Measurements from ENCODE around the gene SP140L. TPM values are rescaled to one million over a fixed set of nuclear protein-coding genes. Genes with fewer than 3 reads are reported as not detected.

SP140L gene
- total RNA-seq, 1 donor from 2014 or later = 32.2 TPM

DNA sequence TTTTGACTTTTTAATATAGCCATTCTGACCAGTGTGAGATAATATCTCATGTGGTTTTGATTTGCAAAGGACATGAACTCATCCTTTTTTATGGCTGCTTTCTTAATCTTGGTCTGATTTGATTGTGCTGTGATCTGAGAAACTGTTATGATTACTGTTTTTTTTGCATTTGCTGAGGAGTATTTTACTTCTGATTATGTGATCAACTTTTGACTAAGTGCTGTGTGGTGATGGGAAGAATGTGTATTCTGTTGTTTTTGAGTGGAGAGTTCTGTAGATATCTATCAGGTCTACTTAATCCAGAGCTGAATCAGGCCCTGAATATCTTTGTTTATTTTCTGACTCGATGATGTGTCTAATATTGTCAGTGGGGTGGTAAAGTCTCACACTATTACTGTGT is 16.8 kb downstream of the SP140L start:
- Histone ChIP-seq H3K27me3 (ENCODE audit: insufficient read depth, low read length) (no peaks in the 10 kb centered on the region), H3K4me1 (ENCODE audit: insufficient read depth, low read length) (no peaks in the 10 kb centered on the region), H3K9ac (ENCODE audit: low read length) (no peak overlapping the region), H3K36me3 (ENCODE audit: insufficient read depth, low read length) (no peaks in the 10 kb centered on the region), H3K4me2 (ENCODE audit: low read length) (no peak overlapping the region), H4K20me1 (ENCODE audit: insufficient read depth, low read length) (peaks cover 37% of the 10 kb centered on the region), H3K27ac (ENCODE audit: low read depth, low read length) (no peak overlapping the region), H3K4me3 (ENCODE audit: insufficient read depth, low read depth, low read length) (no peak overlapping the region), H3K9me3 (ENCODE audit: insufficient read depth, low read depth, low read length) (no peaks in the 10 kb centered on the region), H3K79me2 (ENCODE audit: insufficient read depth, low read length) (peaks cover 29% of the 10 kb centered on the region), H2AFZ (ENCODE audit: low read depth, low read length) (no peak overlapping the region)
- Mint-ChIP-seq H3K36me3 (ENCODE audit: low read depth, unreplicated experiment) (peaks cover 31% of the 10 kb centered on the region), H3K9me3 (ENCODE audit: unreplicated experiment) (peaks cover 5% of the 10 kb centered on the region), H3K27ac (ENCODE audit: unreplicated experiment) (no peak overlapping the region), H3K27me3 (ENCODE audit: low read depth, unreplicated experiment) (no peaks in the 10 kb centered on the region), H3K4me3 (ENCODE audit: unreplicated experiment) (no peak overlapping the region), H3K4me1 (ENCODE audit: low read depth, unreplicated experiment) (peaks cover 19% of the 10 kb centered on the region)
- FAIRE-seq (no peak), DNase-seq (ENCODE audit: low read depth) (peak; percentile 3)
- TF ChIP-seq, protein P1, sequence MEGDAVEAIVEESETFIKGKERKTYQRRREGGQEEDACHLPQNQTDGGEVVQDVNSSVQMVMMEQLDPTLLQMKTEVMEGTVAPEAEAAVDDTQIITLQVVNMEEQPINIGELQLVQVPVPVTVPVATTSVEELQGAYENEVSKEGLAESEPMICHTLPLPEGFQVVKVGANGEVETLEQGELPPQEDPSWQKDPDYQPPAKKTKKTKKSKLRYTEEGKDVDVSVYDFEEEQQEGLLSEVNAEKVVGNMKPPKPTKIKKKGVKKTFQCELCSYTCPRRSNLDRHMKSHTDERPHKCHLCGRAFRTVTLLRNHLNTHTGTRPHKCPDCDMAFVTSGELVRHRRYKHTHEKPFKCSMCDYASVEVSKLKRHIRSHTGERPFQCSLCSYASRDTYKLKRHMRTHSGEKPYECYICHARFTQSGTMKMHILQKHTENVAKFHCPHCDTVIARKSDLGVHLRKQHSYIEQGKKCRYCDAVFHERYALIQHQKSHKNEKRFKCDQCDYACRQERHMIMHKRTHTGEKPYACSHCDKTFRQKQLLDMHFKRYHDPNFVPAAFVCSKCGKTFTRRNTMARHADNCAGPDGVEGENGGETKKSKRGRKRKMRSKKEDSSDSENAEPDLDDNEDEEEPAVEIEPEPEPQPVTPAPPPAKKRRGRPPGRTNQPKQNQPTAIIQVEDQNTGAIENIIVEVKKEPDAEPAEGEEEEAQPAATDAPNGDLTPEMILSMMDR (IDR thresholded peaks at IDR 0.05; ENCODE audit: insufficient read depth, low read depth, low read length) = no peak

DNA sequence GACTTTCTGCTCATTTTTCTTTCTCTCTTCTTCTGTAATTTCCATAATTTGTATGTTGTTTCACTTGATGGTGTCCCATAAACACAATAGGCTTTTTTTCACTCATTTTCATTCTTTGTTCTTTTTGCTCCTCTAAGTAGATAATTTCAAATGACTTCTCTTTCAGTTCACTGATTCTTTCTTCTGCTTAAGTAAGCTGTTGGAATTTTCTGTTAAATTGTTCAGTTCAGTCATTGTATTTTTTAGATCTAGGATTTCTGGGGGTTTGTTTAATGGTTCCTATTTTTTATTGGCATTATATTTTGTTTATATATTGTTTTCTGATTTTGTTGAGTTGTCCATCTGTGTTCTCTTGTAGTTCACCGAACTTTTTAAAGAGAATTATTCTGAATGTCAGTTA is 19.5 kb downstream of the SP140L start:
- Histone ChIP-seq H4K20me1 (ENCODE audit: insufficient read depth, low read length) (peaks cover 37% of the 10 kb centered on the region), H3K9ac (ENCODE audit: low read length) (no peak overlapping the region), H2AFZ (ENCODE audit: low read depth, low read length) (no peak overlapping the region), H3K4me2 (ENCODE audit: low read length) (no peak overlapping the region), H3K9me3 (ENCODE audit: insufficient read depth, low read depth, low read length) (no peaks in the 10 kb centered on the region), H3K36me3 (ENCODE audit: insufficient read depth, low read length) (no peaks in the 10 kb centered on the region), H3K4me3 (ENCODE audit: insufficient read depth, low read depth, low read length) (no peak overlapping the region), H3K27ac (ENCODE audit: low read depth, low read length) (no peak overlapping the region), H3K27me3 (ENCODE audit: insufficient read depth, low read length) (no peaks in the 10 kb centered on the region), H3K4me1 (ENCODE audit: insufficient read depth, low read length) (no peaks in the 10 kb centered on the region), H3K79me2 (ENCODE audit: insufficient read depth, low read length) (peaks cover 33% of the 10 kb centered on the region)
- H3K36me3 Mint-ChIP-seq (ENCODE audit: low read depth, unreplicated experiment) = peaks cover 31% of the 10 kb centered on the region
- DNase-seq (ENCODE audit: low read depth) (no peak), FAIRE-seq (no peak)
- no peaks in the 10 kb centered on the region for H3K27me3 Mint-ChIP-seq (ENCODE audit: low read depth, unreplicated experiment)
- peaks cover 22% of the 10 kb centered on the region for H3K4me1 Mint-ChIP-seq (ENCODE audit: low read depth, unreplicated experiment)
- H3K4me3 Mint-ChIP-seq (ENCODE audit: unreplicated experiment) = no peak overlapping the region
- peaks cover 5% of the 10 kb centered on the region for H3K9me3 Mint-ChIP-seq (ENCODE audit: unreplicated experiment)
- TF ChIP-seq EZH2 (IDR thresholded peaks at IDR 0.05; ENCODE audit: insufficient read depth, low read length) = no peak
- TF ChIP-seq, protein P1 (IDR thresholded peaks at IDR 0.05; ENCODE audit: insufficient read depth, low read depth, low read length) = no peak
- H3K27ac Mint-ChIP-seq (ENCODE audit: unreplicated experiment) = no peak overlapping the region

GRCh38 chr2:230346921-230347533 is 20.0 kb downstream of the SP140L start:
- Mint-ChIP-seq H3K4me3 (ENCODE audit: unreplicated experiment) (no peak overlapping the region), H3K9me3 (ENCODE audit: unreplicated experiment) (peaks cover 5% of the 10 kb centered on the region), H3K4me1 (ENCODE audit: low read depth, unreplicated experiment) (peaks cover 22% of the 10 kb centered on the region), H3K27me3 (ENCODE audit: low read depth, unreplicated experiment) (no peaks in the 10 kb centered on the region), H3K36me3 (ENCODE audit: low read depth, unreplicated experiment) (peaks cover 29% of the 10 kb centered on the region), H3K27ac (ENCODE audit: unreplicated experiment) (no peak overlapping the region)
- H2AFZ ChIP-seq (ENCODE audit: low read depth, low read length) = no peak overlapping the region
- H4K20me1 ChIP-seq (ENCODE audit: insufficient read depth, low read length) = peaks cover 37% of the 10 kb centered on the region
- no peak overlapping the region for H3K4me3 ChIP-seq (ENCODE audit: insufficient read depth, low read depth, low read length)
- FAIRE-seq (no peak), DNase-seq (ENCODE audit: low read depth) (peak; percentile 64)
- H3K79me2 ChIP-seq (ENCODE audit: insufficient read depth, low read length) = peaks cover 33% of the 10 kb centered on the region
- H3K9ac ChIP-seq (ENCODE audit: low read length) = no peak overlapping the region
- H3K36me3 ChIP-seq (ENCODE audit: insufficient read depth, low read length) = no peaks in the 10 kb centered on the region
- H3K4me1 ChIP-seq (ENCODE audit: insufficient read depth, low read length) = no peaks in the 10 kb centered on the region
- H3K27me3 ChIP-seq (ENCODE audit: insufficient read depth, low read length) = no peaks in the 10 kb centered on the region
- no peak overlapping the region for H3K27ac ChIP-seq (ENCODE audit: low read depth, low read length)
- no peak overlapping the region for H3K4me2 ChIP-seq (ENCODE audit: low read length)
- TF ChIP-seq, protein P1 (IDR thresholded peaks at IDR 0.05; ENCODE audit: insufficient read depth, low read depth, low read length) = no peak
- no peak for TF ChIP-seq EZH2 (IDR thresholded peaks at IDR 0.05; ENCODE audit: insufficient read depth, low read length)
- no peaks in the 10 kb centered on the region for H3K9me3 ChIP-seq (ENCODE audit: insufficient read depth, low read depth, low read length)
